Measurements from ENCODE around the gene PCDHA1. TPM values are rescaled to one million over a fixed set of nuclear protein-coding genes. Genes with fewer than 3 reads are reported as not detected.
"Not testable (repeated sequence)": the region's sequence is repeated elsewhere in the genome, so short reads cannot be mapped to it uniquely, and the experiment has no call there.

The PCDHA1 gene
- polyA plus RNA-seq, 4 donors = 0.06 to 0.43 TPM; not detected in 2

DNA sequence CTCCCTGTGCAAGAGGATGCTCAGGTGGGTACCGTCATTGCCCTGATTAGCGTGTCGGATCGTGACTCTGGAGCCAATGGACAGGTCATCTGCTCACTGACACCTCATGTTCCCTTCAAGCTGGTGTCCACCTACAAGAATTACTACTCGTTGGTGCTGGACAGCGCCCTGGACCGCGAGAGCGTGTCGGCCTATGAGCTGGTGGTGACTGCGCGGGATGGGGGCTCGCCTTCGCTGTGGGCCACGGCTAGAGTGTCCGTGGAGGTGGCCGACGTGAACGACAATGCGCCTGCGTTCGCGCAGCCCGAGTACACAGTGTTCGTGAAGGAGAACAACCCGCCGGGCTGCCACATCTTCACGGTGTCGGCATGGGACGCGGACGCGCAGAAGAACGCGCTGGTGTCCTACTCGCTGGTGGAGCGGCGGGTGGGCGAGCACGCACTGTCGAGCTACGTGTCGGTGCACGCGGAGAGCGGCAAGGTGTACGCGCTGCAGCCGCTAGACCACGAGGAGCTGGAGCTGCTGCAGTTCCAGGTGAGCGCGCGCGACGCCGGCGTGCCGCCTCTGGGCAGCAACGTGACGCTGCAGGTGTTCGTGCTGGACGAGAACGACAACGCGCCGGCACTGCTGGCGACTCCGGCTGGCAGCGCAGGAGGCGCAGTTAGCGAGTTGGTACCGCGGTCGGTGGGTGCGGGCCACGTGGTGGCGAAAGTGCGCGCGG, 90.8 kb downstream of the PCDHA1 start:
- not testable (repeated sequence) for H3K4me1 ChIP-seq (ENCODE audit: control insufficient read depth in 3 of 3, insufficient read depth in 2 of 3, low read depth in 1 of 3, low read length in 2 of 3); H3K27ac ChIP-seq (ENCODE audit: low read depth in 1 of 3, low read length in 2 of 3); DNase-seq; FAIRE-seq; H3K27me3 ChIP-seq (ENCODE audit: control insufficient read depth in 3 of 3, insufficient read depth in 3 of 3, low read length in 3 of 3); H3K4me3 ChIP-seq (ENCODE audit: low read depth in 1 of 3, low read length in 3 of 3); H3K36me3 ChIP-seq (ENCODE audit: control insufficient read depth in 3 of 3, insufficient read depth in 2 of 3, low read depth in 1 of 3, low read length in 3 of 3)
- 49 to 75% (median 71%) methylated on average over 70 to 80 of the region's 80 CpGs for whole genome bisulfite sequencing, 3 donors
- H3K9me3 ChIP-seq (ENCODE audit: control insufficient read depth in 2 of 2, insufficient read depth in 1 of 2, low read depth in 1 of 2, low read length in 1 of 2) = peaks cover 1 to 34% of the 10 kb centered on the region in 2 donors

- no peak for FAIRE-seq
- H3K4me1 ChIP-seq (ENCODE audit: control insufficient read depth in 3 of 3, insufficient read depth in 2 of 3, low read depth in 1 of 3, low read length in 2 of 3) = no peaks in the 10 kb centered on the region
- DNase-seq = no peak
- H3K36me3 ChIP-seq (ENCODE audit: control insufficient read depth in 3 of 3, insufficient read depth in 2 of 3, low read depth in 1 of 3, low read length in 3 of 3) = no peaks in the 10 kb centered on the region
- H3K27me3 ChIP-seq (ENCODE audit: control insufficient read depth in 3 of 3, insufficient read depth in 3 of 3, low read length in 3 of 3) = peaks cover 0 to 6% (median 0%) of the 10 kb centered on the region in 3 donors
- H3K27ac ChIP-seq (ENCODE audit: low read depth in 1 of 3, low read length in 2 of 3) = no peak overlapping the region
- no peak overlapping the region for H3K4me3 ChIP-seq (ENCODE audit: low read depth in 1 of 3, low read length in 3 of 3)
- WGBS, 3 donors = 54 to 76% (median 67%) methylated on average over 37 of the region's 37 CpGs
- peaks cover 1 to 34% of the 10 kb centered on the region in 2 donors for H3K9me3 ChIP-seq (ENCODE audit: control insufficient read depth in 2 of 2, insufficient read depth in 1 of 2, low read depth in 1 of 2, low read length in 1 of 2)
These were observed 91.3 kb downstream of the PCDHA1 start for GRCh38 chr5:140877262-140877581.

GRCh38 chr5:140881889-140882590, 96.1 kb downstream of the PCDHA1 start, which contains the start of gene PCDHA13:
TSS of gene PCDHA13 (plus strand) at chr5:140882124. CDS start at chr5:140882269, 145 bp downstream.
- H3K4me1 ChIP-seq (ENCODE audit: control insufficient read depth in 3 of 3, insufficient read depth in 2 of 3, low read depth in 1 of 3, low read length in 2 of 3) = no peaks in the 10 kb centered on the region
- peaks cover 1 to 36% of the 10 kb centered on the region in 2 donors for H3K9me3 ChIP-seq (ENCODE audit: control insufficient read depth in 2 of 2, insufficient read depth in 1 of 2, low read depth in 1 of 2, low read length in 1 of 2)
- H3K27ac ChIP-seq (ENCODE audit: low read depth in 1 of 3, low read length in 2 of 3) = no peak within 1 kb of the TSS
- 16 to 42% (median 35%) methylated on average over 30 to 35 of the region's 35 CpGs for WGBS, 3 donors
- FAIRE-seq (no peak), DNase-seq (no peak)
- H3K27me3 ChIP-seq (ENCODE audit: control insufficient read depth in 3 of 3, insufficient read depth in 3 of 3, low read length in 3 of 3) = peaks cover 0 to 7% (median 0%) of the 10 kb centered on the region in 3 donors
- no peak within 1 kb of the TSS for H3K4me3 ChIP-seq (ENCODE audit: low read depth in 1 of 3, low read length in 3 of 3)
- H3K36me3 ChIP-seq (ENCODE audit: control insufficient read depth in 3 of 3, insufficient read depth in 2 of 3, low read depth in 1 of 3, low read length in 3 of 3) = no peaks in the 10 kb centered on the region

- no peak overlapping the region for H3K27ac ChIP-seq (ENCODE audit: low read depth in 1 of 3, low read length in 2 of 3)
- DNase-seq (no peak), FAIRE-seq (no peak)
- peaks cover 0 to 31% of the 10 kb centered on the region in 2 donors for H3K9me3 ChIP-seq (ENCODE audit: control insufficient read depth in 2 of 2, insufficient read depth in 1 of 2, low read depth in 1 of 2, low read length in 1 of 2)
- no peaks in the 10 kb centered on the region for H3K36me3 ChIP-seq (ENCODE audit: control insufficient read depth in 3 of 3, insufficient read depth in 2 of 3, low read depth in 1 of 3, low read length in 3 of 3)
- no peak overlapping the region for H3K4me3 ChIP-seq (ENCODE audit: low read depth in 1 of 3, low read length in 3 of 3)
- H3K4me1 ChIP-seq (ENCODE audit: control insufficient read depth in 3 of 3, insufficient read depth in 2 of 3, low read depth in 1 of 3, low read length in 2 of 3) = no peaks in the 10 kb centered on the region
- WGBS, 3 donors = 23 to 41% (median 30%) methylated on average over 12 of the region's 12 CpGs
- H3K27me3 ChIP-seq (ENCODE audit: control insufficient read depth in 3 of 3, insufficient read depth in 3 of 3, low read length in 3 of 3) = peaks cover 0 to 6% (median 0%) of the 10 kb centered on the region in 3 donors
These were observed 96.6 kb downstream of the PCDHA1 start for GRCh38 chr5:140882591-140882899.

- DNase-seq (no peak), FAIRE-seq (no peak)
- Histone ChIP-seq H3K27me3 (ENCODE audit: control insufficient read depth in 3 of 3, insufficient read depth in 3 of 3, low read length in 3 of 3) (peaks cover 0 to 6% (median 0%) of the 10 kb centered on the region in 3 donors), H3K36me3 (ENCODE audit: control insufficient read depth in 3 of 3, insufficient read depth in 2 of 3, low read depth in 1 of 3, low read length in 3 of 3) (no peaks in the 10 kb centered on the region), H3K9me3 (ENCODE audit: control insufficient read depth in 2 of 2, insufficient read depth in 1 of 2, low read depth in 1 of 2, low read length in 1 of 2) (peaks cover 0 to 30% of the 10 kb centered on the region in 2 donors), H3K27ac (ENCODE audit: low read depth in 1 of 3, low read length in 2 of 3) (no peak overlapping the region), H3K4me3 (ENCODE audit: low read depth in 1 of 3, low read length in 3 of 3) (no peak overlapping the region), H3K4me1 (ENCODE audit: control insufficient read depth in 3 of 3, insufficient read depth in 2 of 3, low read depth in 1 of 3, low read length in 2 of 3) (no peaks in the 10 kb centered on the region)
- WGBS, 3 donors = 52 to 74% (median 63%) methylated on average over 28 to 41 of the region's 41 CpGs
These were observed 97.4 kb downstream of the PCDHA1 start for GRCh38 chr5:140883373-140883772.

- DNase-seq (no peak), FAIRE-seq (no peak)
- no peaks in the 10 kb centered on the region for H3K36me3 ChIP-seq (ENCODE audit: control insufficient read depth in 3 of 3, insufficient read depth in 2 of 3, low read depth in 1 of 3, low read length in 3 of 3)
- peaks cover 0 to 6% (median 0%) of the 10 kb centered on the region in 3 donors for H3K27me3 ChIP-seq (ENCODE audit: control insufficient read depth in 3 of 3, insufficient read depth in 3 of 3, low read length in 3 of 3)
- no peak overlapping the region for H3K27ac ChIP-seq (ENCODE audit: low read depth in 1 of 3, low read length in 2 of 3)
- H3K9me3 ChIP-seq (ENCODE audit: control insufficient read depth in 2 of 2, insufficient read depth in 1 of 2, low read depth in 1 of 2, low read length in 1 of 2) = peaks cover 0 to 30% of the 10 kb centered on the region in 2 donors
- H3K4me1 ChIP-seq (ENCODE audit: control insufficient read depth in 3 of 3, insufficient read depth in 2 of 3, low read depth in 1 of 3, low read length in 2 of 3) = no peaks in the 10 kb centered on the region
- no peak overlapping the region for H3K4me3 ChIP-seq (ENCODE audit: low read depth in 1 of 3, low read length in 3 of 3)
- WGBS, 3 donors = 48 to 68% (median 63%) methylated on average over 71 to 79 of the region's 79 CpGs
These were observed 98.2 kb downstream of the PCDHA1 start for GRCh38 chr5:140883927-140884697.

- FAIRE-seq = no peak
- no peak overlapping the region for H3K4me3 ChIP-seq (ENCODE audit: low read depth in 1 of 3, low read length in 3 of 3)
- 75 to 83% (median 77%) methylated on average over 1 of the region's 1 CpG for WGBS, 3 donors
These were observed 130.4 kb downstream of the PCDHA1 start for GRCh38 chr5:140916325-140916724.

DNA sequence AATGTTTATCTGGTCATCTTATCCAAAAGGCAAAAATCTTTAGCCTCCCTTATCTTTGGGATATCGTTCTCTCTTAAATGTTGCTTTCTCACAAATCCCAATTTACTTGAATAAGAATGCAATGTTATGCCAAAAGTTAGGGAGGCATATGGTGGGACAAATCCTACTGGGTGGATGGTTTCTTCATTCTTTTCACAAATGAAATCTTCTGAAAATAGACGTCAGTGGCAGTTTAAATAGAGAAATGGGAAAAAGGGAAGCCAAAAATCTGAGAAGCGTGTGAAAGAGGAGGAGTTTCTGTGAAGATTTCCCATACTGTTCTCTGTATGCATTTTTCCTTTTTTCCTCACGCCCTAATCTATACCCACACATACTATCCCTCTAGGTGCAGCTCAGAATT, 137.7 kb downstream of the PCDHA1 start:
- Histone ChIP-seq H3K9me3 (ENCODE audit: control insufficient read depth in 2 of 2, insufficient read depth in 1 of 2, low read depth in 1 of 2, low read length in 1 of 2) (peaks cover 2 to 15% of the 10 kb centered on the region in 2 donors), H3K4me3 (ENCODE audit: low read depth in 1 of 3, low read length in 3 of 3) (no peak overlapping the region), H3K27me3 (ENCODE audit: control insufficient read depth in 3 of 3, insufficient read depth in 3 of 3, low read length in 3 of 3) (peaks cover 0 to 28% (median 17%) of the 10 kb centered on the region in 3 donors), H3K36me3 (ENCODE audit: control insufficient read depth in 3 of 3, insufficient read depth in 2 of 3, low read depth in 1 of 3, low read length in 3 of 3) (no peaks in the 10 kb centered on the region), H3K27ac (ENCODE audit: low read depth in 1 of 3, low read length in 2 of 3) (no peak overlapping the region), H3K4me1 (ENCODE audit: control insufficient read depth in 3 of 3, insufficient read depth in 2 of 3, low read depth in 1 of 3, low read length in 2 of 3) (no peaks in the 10 kb centered on the region)
- no peak for DNase-seq
- WGBS, 3 donors = 57 to 68% (median 60%) methylated on average over 4 of the region's 4 CpGs
- no peak for FAIRE-seq

More at GRCh38 chr5:140916325-140916724, 130.4 kb downstream of the PCDHA1 start:
- no peak for DNase-seq
- no peaks in the 10 kb centered on the region for H3K4me1 ChIP-seq (ENCODE audit: control insufficient read depth in 3 of 3, insufficient read depth in 2 of 3, low read depth in 1 of 3, low read length in 2 of 3)
- H3K36me3 ChIP-seq (ENCODE audit: control insufficient read depth in 3 of 3, insufficient read depth in 2 of 3, low read depth in 1 of 3, low read length in 3 of 3) = no peaks in the 10 kb centered on the region
- peaks cover 0 to 2% (median 0%) of the 10 kb centered on the region in 3 donors for H3K27me3 ChIP-seq (ENCODE audit: control insufficient read depth in 3 of 3, insufficient read depth in 3 of 3, low read length in 3 of 3)
- peaks cover 0 to 16% of the 10 kb centered on the region in 2 donors for H3K9me3 ChIP-seq (ENCODE audit: control insufficient read depth in 2 of 2, insufficient read depth in 1 of 2, low read depth in 1 of 2, low read length in 1 of 2)
- no peak overlapping the region for H3K27ac ChIP-seq (ENCODE audit: low read depth in 1 of 3, low read length in 2 of 3)

Data from small intestine (tissue), 7 donors.